GM19467 (cell line): ENCODE results near the gene COL1A2.

Experiments used
- ATAC-seq: cut with Tn5 transposase; IDR thresholded peaks from one replicate; pipeline ENCODE4 v1.9.1; 2021; ENCODE audit warnings: mild to moderate bottlenecking, moderate library complexity; ENCODE audit not compliant: unreplicated experiment

Gene COL1A2

DNA sequence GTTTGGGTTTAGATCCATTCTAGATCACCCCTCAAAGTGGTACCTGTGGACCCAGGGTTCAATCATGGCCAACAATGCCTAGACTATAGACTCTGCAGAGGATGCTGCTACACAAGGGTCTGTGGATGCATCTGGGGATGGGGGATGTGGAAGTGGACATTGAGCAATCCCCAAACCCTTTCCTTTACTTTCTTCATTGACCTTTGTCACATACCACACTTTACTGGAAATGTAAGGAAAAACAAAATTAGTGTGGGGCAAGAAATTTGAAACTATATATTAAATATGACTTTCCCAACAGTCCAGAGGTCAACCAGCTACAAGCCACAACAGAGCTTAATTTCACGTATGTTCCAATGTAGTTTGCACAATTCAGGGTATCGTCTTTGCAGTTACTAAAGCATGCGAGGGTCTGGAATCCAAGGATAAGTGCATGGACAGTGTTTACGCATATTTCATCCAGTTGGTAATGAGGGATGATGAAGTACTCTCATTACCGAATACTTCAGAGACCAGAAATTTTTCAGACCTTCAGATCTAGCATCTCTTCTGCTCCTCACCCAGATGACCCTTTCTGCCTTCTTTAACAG, 81.7 kb downstream of the COL1A2 start:
- no peak for ATAC-seq

DNA sequence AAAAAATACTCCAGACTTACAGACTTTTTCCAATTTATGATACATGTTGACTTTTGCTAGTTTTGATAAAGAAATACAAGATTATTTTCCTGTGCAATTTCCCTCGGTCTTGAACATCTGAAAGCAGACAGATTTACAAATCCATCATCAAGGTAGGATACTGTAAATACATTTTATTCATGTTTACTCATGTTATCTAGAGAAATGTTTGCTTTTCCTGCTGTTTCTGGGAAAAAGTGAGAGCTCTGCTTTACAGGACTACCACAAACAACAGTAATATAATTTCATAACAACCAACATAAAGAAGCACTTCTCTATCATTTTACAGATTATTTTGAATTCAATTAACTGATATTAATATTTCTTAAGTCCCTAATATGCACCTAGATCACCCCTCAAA, 83.2 kb downstream of the COL1A2 start:
- ATAC-seq: no peak

DNA sequence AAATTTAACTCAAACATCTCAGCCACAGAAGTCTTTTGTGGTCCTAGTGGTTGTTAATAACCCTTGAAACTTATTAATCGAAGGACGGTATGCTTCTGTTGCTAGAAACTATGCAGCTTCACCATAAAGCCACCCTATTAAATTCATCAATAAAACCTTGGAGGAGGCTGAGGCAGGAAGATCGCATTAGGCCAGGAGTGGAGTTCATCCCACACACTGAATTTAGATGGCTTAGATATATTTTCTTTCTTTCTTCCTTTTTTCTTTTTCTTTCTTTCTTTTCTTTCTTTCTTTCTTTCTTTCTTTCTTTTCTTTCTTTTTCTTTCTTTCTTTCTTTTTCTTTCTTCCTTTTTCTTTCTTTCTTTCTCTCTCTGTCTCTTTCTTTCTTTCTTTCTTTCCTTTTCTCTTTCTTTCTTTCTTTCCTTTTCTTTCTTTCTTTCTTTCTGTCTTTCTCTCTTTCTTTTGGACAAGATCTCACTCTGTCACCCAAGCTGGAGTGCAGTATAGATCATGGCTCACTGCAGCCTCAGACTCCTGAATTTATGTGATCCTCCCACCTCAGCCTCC, 84.0 kb downstream of the COL1A2 start:
- no peak for ATAC-seq
